Measurements from ENCODE around the gene FER. TPM values are rescaled to one million over a fixed set of nuclear protein-coding genes. Genes with fewer than 3 reads are reported as not detected.
"Not testable (repeated sequence)": the region's sequence is repeated elsewhere in the genome, so short reads cannot be mapped to it uniquely, and the experiment has no call there.

The FER gene
- total RNA-seq, 1 donor from 2014 or later: 19.2 TPM

- Histone ChIP-seq H3K27me3 (no peaks in the 10 kb centered on the region), H3K4me1 (no peaks in the 10 kb centered on the region), H3K9me3 (no peaks in the 10 kb centered on the region), H3K27ac (no peak overlapping the region), H3K36me3 (no peaks in the 10 kb centered on the region), H3K4me3 (no peak overlapping the region)
- intact Hi-C loops (cut with DNase I): no loop called here
- no peak for DNase-seq (ENCODE audit: extremely low spot score in 2 of 2)
- TF ChIP-seq CTCF (IDR thresholded peaks at IDR 0.05) (no peak), POLR2A (IDR thresholded peaks at IDR 0.05) (no peak), POLR2AphosphoS5 (IDR thresholded peaks at IDR 0.05; ENCODE audit: insufficient read depth in 1 of 2, low read depth in 1 of 2) (no peak)
Measured at GRCh38 chr5:108878756-108879155, 131.1 kb downstream of the FER start.

- H3K4me3 ChIP-seq: no peak overlapping the region
- no peaks in the 10 kb centered on the region for H3K9me3 ChIP-seq
- H3K36me3 ChIP-seq: no peaks in the 10 kb centered on the region
- H3K27me3 ChIP-seq: no peaks in the 10 kb centered on the region
- H3K4me1 ChIP-seq: no peaks in the 10 kb centered on the region
- intact Hi-C loops (cut with DNase I): no loop called here
- no peak overlapping the region for H3K27ac ChIP-seq
- DNase-seq (ENCODE audit: extremely low spot score in 2 of 2): no peak
- no peak for TF ChIP-seq POLR2A (IDR thresholded peaks at IDR 0.05)
- TF ChIP-seq CTCF (IDR thresholded peaks at IDR 0.05): no peak
- no peak for TF ChIP-seq POLR2AphosphoS5 (IDR thresholded peaks at IDR 0.05; ENCODE audit: insufficient read depth in 1 of 2, low read depth in 1 of 2)
Measured at GRCh38 chr5:108881133-108881532, 133.4 kb downstream of the FER start.

- no peaks in the 10 kb centered on the region for H3K36me3 ChIP-seq
- no peak for DNase-seq (ENCODE audit: extremely low spot score in 2 of 2)
- H3K4me1 ChIP-seq: no peaks in the 10 kb centered on the region
- TF ChIP-seq CTCF (IDR thresholded peaks at IDR 0.05) (no peak), POLR2AphosphoS5 (IDR thresholded peaks at IDR 0.05; ENCODE audit: insufficient read depth in 1 of 2, low read depth in 1 of 2) (no peak), POLR2A (IDR thresholded peaks at IDR 0.05) (no peak)
- H3K9me3 ChIP-seq: no peaks in the 10 kb centered on the region
- intact Hi-C loops (cut with DNase I): no loop called here
- no peak overlapping the region for H3K4me3 ChIP-seq
- H3K27ac ChIP-seq: no peak overlapping the region
- H3K27me3 ChIP-seq: no peaks in the 10 kb centered on the region
Measured at GRCh38 chr5:108884736-108885135, 137.0 kb downstream of the FER start.

- Histone ChIP-seq H3K4me3 (no peak overlapping the region), H3K36me3 (peaks cover 0 to 3% of the 10 kb centered on the region in 2 donors), H3K27ac (no peak overlapping the region), H3K4me1 (no peaks in the 10 kb centered on the region), H3K27me3 (no peaks in the 10 kb centered on the region), H3K9me3 (no peaks in the 10 kb centered on the region)
- DNase-seq (ENCODE audit: extremely low spot score in 2 of 2): no peak
- TF ChIP-seq CTCF (IDR thresholded peaks at IDR 0.05) (no peak), POLR2A (IDR thresholded peaks at IDR 0.05) (no peak), POLR2AphosphoS5 (IDR thresholded peaks at IDR 0.05; ENCODE audit: insufficient read depth in 1 of 2, low read depth in 1 of 2) (no peak)
- intact Hi-C loops (cut with DNase I): no loop called here
Measured at GRCh38 chr5:108898257-108898656, 150.6 kb downstream of the FER start.

GRCh38 chr5:108898707-108899106 is 151.0 kb downstream of the FER start:
- no peak for TF ChIP-seq POLR2A (IDR thresholded peaks at IDR 0.05)
- TF ChIP-seq POLR2AphosphoS5 (IDR thresholded peaks at IDR 0.05; ENCODE audit: insufficient read depth in 1 of 2, low read depth in 1 of 2): no peak
- no peak for TF ChIP-seq CTCF (IDR thresholded peaks at IDR 0.05)
- DNase-seq (ENCODE audit: extremely low spot score in 2 of 2): no peak
- no peaks in the 10 kb centered on the region for H3K4me1 ChIP-seq
- H3K36me3 ChIP-seq: peaks cover 0 to 3% of the 10 kb centered on the region in 2 donors
- no peak overlapping the region for H3K27ac ChIP-seq
- H3K9me3 ChIP-seq: no peaks in the 10 kb centered on the region
- intact Hi-C loops (cut with DNase I): no loop called here
- no peak overlapping the region for H3K4me3 ChIP-seq
- H3K27me3 ChIP-seq: no peaks in the 10 kb centered on the region

GRCh38 chr5:108899244-108899643 is 151.5 kb downstream of the FER start:
- H3K4me3 ChIP-seq; H3K27ac ChIP-seq; H3K36me3 ChIP-seq; H3K27me3 ChIP-seq; H3K4me1 ChIP-seq; intact Hi-C loops (cut with DNase I); H3K9me3 ChIP-seq; DNase-seq (ENCODE audit: extremely low spot score in 2 of 2): not testable (repeated sequence)
